DMS79 treated with DMSO at 0.1 percent for 48 hours (cell line): ENCODE measurements around the gene MIA2.
"Not testable (repeated sequence)": the region's sequence is repeated elsewhere in the genome, so short reads cannot be mapped to it uniquely, and the experiment has no call there.

ENCODE experiments used
- DNase-seq: peaks from one replicate; lab custom pipeline; 2025; lab: John Stamatoyannopoulos, UW

MIA2 gene, protein sequence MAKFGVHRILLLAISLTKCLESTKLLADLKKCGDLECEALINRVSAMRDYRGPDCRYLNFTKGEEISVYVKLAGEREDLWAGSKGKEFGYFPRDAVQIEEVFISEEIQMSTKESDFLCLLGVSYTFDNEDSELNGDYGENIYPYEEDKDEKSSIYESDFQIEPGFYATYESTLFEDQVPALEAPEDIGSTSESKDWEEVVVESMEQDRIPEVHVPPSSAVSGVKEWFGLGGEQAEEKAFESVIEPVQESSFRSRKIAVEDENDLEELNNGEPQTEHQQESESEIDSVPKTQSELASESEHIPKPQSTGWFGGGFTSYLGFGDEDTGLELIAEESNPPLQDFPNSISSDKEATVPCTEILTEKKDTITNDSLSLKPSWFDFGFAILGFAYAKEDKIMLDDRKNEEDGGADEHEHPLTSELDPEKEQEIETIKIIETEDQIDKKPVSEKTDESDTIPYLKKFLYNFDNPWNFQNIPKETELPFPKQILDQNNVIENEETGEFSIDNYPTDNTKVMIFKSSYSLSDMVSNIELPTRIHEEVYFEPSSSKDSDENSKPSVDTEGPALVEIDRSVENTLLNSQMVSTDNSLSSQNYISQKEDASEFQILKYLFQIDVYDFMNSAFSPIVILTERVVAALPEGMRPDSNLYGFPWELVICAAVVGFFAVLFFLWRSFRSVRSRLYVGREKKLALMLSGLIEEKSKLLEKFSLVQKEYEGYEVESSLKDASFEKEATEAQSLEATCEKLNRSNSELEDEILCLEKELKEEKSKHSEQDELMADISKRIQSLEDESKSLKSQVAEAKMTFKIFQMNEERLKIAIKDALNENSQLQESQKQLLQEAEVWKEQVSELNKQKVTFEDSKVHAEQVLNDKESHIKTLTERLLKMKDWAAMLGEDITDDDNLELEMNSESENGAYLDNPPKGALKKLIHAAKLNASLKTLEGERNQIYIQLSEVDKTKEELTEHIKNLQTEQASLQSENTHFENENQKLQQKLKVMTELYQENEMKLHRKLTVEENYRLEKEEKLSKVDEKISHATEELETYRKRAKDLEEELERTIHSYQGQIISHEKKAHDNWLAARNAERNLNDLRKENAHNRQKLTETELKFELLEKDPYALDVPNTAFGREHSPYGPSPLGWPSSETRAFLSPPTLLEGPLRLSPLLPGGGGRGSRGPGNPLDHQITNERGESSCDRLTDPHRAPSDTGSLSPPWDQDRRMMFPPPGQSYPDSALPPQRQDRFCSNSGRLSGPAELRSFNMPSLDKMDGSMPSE (N-terminal part only)

GRCh38 chr14:39233680-39234326 is at the start of gene MIA2:
TSS of gene MIA2 (plus strand) at chr14:39233915. CDS start at chr14:39234115, 200 bp downstream.
- no peak for DNase-seq

DNA sequence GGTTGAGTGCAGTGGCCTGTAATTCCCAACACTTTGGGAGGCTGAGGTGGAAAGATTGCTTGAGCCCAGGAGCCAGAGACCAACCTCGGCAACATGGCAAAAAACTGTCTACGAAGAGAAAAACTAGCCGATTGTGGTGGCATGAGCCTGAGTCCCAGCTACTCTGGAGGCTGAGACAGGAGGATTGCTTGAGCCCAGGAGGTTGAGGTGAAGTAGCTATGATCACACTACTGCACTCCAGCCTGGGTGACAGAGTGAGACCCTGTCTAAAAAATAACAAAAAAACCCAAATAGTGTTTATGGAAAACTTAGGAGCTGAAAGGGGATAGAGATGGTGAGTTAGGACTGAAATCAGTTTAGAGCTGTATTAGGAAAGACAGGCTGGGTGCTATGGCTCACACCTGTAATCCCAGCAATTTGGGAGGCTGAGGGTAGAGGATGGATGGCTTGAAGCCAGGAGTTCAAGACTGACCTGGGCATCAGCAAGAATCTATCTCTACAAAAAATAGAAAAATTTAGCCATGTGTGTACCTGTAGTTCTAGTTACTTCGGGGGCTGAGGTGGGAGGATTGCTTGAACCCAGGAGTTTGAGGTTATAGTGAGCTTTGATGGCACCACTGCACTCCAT is 49.0 kb upstream of the MIA2 start:
- no peak for DNase-seq

DNA sequence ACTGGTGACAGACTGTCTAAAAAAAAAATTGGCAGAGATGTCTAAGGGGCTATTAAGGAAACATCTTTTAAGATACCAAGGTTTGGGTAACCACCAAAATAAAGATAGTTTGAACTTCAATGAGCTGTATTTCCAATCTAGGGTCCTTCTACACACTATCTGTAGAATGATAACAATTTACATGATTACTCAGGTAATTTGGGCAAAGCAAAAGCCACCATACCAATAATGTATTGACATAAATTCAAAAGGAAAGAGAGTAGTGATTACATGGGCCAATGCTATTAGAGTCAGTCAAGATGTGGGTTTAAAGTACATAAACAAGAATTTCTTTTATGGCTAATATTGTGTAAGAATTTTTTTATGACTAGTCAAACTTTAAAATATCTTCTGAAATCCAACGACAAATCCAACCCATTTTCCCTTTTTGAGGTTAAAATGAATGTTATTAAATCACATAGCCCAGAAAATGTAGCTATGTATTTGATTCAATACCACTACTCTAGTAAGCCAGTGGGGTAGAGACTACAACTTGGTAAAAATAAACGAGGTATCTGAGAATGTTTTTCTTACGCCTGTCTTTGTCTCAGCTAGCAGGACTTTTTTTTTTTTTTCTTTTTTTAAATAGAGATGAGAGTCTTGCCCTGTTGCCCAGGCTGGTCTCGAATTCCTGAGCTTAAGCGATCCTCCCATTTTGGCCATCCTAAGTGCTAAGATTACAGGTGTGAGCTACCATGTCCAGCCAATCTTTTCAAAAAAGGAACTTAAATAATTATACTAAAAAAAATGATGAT is 48.3 kb upstream of the MIA2 start:
- DNase-seq: no peak

- DNase-seq: no peak
Measured at GRCh38 chr14:39186941-39187525, 46.7 kb upstream of the MIA2 start.

- DNase-seq: no peak
Measured at GRCh38 chr14:39203659-39204606, 29.8 kb upstream of the MIA2 start.

GRCh38 chr14:39207430-39207829 is 26.3 kb upstream of the MIA2 start:
- not testable (repeated sequence) for DNase-seq

DNA sequence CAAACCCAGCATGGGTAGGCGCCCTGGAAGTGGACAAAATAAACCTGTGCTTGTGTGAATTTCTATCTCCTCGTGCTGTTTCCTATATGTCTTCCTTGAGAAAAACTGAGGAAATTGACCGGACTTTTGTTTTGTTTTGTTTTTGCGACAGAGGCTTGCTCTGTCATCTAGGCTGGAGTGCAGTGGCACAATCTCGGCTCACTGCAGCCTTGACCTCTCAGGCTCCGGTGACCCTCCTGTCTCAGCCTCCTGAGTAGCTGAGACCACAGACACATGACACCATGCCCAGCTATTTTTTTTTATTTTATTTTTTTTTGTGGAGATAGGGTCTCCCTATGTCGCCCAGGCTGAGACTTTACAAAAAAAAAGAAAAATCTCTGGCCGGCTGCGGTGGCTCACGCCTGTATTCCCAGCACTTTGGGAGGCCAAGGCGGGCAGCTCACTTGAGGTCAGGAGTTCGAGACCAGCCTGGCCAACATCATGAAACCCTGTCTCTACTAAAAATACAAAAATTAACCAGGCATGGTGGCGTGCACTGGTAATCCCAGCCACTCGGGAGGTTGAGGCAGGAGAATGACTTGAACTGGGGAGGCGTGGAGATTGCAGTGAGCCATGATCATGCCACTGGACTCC is 22.5 kb upstream of the MIA2 start:
- no peak for DNase-seq

DNA sequence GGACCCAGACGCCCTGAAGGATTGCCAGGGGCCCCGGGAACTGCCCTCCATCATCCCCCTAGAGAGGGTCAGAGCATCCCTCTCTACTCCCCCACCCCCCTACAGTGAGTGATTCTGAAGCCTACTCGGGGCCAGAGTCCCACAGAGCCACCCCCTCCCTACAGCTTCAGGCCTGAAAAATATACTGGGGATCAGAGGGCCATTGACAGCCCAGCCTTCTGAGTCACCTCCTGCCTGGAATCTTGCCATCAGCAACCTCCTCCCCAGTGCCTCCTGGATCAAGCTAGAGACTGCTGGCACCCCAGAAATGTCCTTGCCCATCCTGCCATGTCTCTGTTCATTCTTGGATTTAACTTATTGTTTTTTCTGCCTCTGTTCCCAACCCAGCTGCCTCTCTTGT is 21.7 kb upstream of the MIA2 start:
- no peak for DNase-seq

GRCh38 chr14:39212693-39213092 is 21.0 kb upstream of the MIA2 start:
- no peak for DNase-seq

GRCh38 chr14:39217214-39217879 is 16.4 kb upstream of the MIA2 start:
- no peak for DNase-seq

DNA sequence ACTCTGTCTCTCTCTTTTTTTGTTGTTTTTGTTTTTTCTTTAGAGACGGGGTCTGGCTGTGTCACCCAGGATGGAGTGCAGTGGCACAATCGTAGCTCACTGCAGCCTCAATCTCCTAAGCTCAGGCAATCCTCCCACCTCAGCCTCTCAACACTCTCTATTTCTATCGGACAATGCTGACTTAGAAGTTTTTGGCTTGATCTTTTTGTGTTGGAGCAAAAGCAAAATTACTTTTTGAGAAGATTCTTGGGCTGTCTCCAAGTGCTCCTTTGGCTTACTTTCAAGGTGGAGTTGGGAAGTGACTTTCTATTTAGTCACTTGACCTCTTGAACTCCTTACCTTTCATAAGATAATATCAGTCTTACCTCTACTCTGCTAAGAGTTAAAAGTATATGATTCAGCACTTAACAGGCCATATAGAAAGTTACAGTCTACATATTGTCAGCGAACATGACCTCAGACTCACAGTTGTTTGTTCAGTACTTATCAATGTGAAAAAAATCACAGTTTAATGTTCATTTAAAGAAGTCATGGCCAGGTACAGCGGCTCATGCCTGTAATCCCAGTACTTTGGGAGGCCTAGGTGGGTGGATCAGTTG is 15.4 kb upstream of the MIA2 start:
- no peak for DNase-seq

GRCh38 chr14:39219075-39219499 is 14.6 kb upstream of the MIA2 start:
- DNase-seq: no peak

- not testable (repeated sequence) for DNase-seq
Measured at GRCh38 chr14:39220473-39220872, 13.2 kb upstream of the MIA2 start.

- no peak for DNase-seq
Measured at GRCh38 chr14:39228044-39228443, 5.7 kb upstream of the MIA2 start.

DNA sequence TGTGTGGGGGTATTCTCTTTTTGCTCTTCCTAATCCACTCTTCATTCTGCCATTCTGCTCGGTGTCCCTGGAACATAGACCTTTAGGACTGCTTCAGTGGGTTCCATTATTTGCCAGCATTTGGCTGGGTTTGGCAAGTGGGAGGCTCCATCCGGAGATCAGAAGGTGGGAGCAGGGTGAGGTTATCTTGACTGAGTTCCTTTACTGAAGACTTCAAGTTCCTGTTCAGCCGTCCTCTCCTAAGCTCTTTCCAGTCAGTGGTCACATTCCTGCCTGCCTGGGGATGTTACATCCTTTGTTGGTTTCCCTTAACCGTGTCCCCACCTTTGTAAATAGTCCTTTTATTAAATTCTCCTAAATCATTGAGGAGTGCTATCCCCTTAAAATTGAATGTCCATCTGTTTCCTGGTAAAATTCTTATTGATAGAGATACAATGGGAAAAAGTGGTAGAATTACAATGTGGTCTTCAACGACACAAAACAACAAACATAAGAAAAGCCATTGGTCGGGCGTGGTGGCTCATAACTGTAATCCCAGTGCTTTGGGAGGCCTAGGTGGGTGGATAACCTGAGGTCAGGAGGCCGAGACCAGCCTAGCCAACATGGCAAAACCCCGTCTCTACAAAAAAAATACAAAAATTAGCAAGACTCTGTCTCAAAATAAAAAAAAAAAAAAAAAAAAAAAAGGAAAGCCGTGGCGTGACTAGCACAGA is 5.0 kb upstream of the MIA2 start:
- DNase-seq: no peak

DNA sequence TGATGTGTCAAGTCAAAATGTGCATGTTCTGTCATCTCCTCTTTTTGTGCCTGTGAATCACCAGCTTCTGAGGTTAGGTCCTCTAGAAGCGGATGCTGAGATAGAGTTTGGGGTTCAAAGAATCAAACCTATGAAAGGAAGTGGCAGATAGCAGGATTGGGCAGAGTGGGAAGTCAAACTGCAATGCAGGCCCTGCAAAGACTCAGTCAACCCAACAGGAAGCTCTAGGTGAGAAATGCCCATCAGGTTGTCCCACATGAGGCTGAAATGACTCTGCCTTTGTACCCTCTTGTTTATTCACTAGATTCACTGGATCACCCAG is 4.5 kb upstream of the MIA2 start:
- DNase-seq: no peak

DNA sequence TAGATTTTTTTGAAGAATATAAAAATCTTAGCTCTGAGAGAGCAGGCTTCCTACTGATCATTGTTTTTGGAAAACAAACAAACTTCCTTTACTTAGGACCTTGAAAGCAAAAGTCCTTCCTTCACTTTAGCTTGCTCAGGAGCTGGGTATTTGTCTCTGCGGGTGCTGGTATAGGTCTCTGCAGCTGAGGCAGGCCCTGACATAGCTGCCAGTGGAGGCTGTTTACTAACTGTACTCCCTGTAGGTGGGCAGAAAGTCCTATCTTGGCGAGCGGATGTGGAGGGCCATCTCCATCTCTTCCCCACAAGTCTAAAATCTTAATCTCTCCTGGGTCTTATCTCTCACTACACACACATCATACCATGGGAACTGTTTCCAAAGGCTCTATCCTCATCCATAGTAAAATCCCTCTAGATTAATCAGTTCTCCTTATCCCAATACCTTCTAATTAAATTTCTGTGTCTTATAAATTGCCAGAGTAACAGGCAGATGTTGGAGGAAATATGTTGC is 4.1 kb upstream of the MIA2 start:
- DNase-seq: no peak
